ENCODE data around the gene NCR3LG1.

Gene NCR3LG1

GRCh38 chr11:17408641-17409040, 57.0 kb downstream of the NCR3LG1 start:
- no peak overlapping the region for H3K4me3 ChIP-seq (ENCODE audit: low read depth, low read length)
- no peak for TF ChIP-seq CTCF (IDR thresholded peaks at IDR 0.05; ENCODE audit: borderline replicate concordance, insufficient read depth, low read depth, low read length)

- no peak overlapping the region for H3K4me3 ChIP-seq (ENCODE audit: low read depth, low read length)
- TF ChIP-seq CTCF (IDR thresholded peaks at IDR 0.05; ENCODE audit: borderline replicate concordance, insufficient read depth, low read depth, low read length): no peak
These were observed 59.2 kb downstream of the NCR3LG1 start for GRCh38 chr11:17410606-17411379.

- TF ChIP-seq CTCF (IDR thresholded peaks at IDR 0.05; ENCODE audit: borderline replicate concordance, insufficient read depth, low read depth, low read length): no peak
- H3K4me3 ChIP-seq (ENCODE audit: low read depth, low read length): no peak overlapping the region
These were observed 59.8 kb downstream of the NCR3LG1 start for GRCh38 chr11:17411418-17411817.

- no peak for TF ChIP-seq CTCF (IDR thresholded peaks at IDR 0.05; ENCODE audit: borderline replicate concordance, insufficient read depth, low read depth, low read length)
- H3K4me3 ChIP-seq (ENCODE audit: low read depth, low read length): no peak overlapping the region
These were observed 61.0 kb downstream of the NCR3LG1 start for GRCh38 chr11:17412488-17413180.

- no peak for TF ChIP-seq CTCF (IDR thresholded peaks at IDR 0.05; ENCODE audit: borderline replicate concordance, insufficient read depth, low read depth, low read length)
- no peak overlapping the region for H3K4me3 ChIP-seq (ENCODE audit: low read depth, low read length)
These were observed 62.1 kb downstream of the NCR3LG1 start for GRCh38 chr11:17413414-17414316.

- H3K4me3 ChIP-seq (ENCODE audit: low read depth, low read length): no peak overlapping the region
- TF ChIP-seq CTCF (IDR thresholded peaks at IDR 0.05; ENCODE audit: borderline replicate concordance, insufficient read depth, low read depth, low read length): no peak
These were observed 62.7 kb downstream of the NCR3LG1 start for GRCh38 chr11:17414317-17414737.
